Astrocyte of the spinal cord (primary cell): Measurements from ENCODE around the gene RNF17.

Source experiments
- DNase-seq: peaks from one replicate; pipeline ENCODE4 v3.0.0; 2011; ENCODE audit warnings: low read depth, low spot score
- H3K4me3 ChIP-seq: 2 replicates; pipeline ENCODE4 v1.5.1; 2011; ENCODE audit warnings: low read depth, mild to moderate bottlenecking, low read length, moderate library complexity
- CTCF ChIP-seq: IDR thresholded peaks from 2 replicates; pipeline ENCODE4 v1.5.1; 2012; ENCODE audit warnings: low read depth, mild to moderate bottlenecking, low read length, inconsistent platforms
- in situ Hi-C: cut with HindIII; loops from 2 replicates; pipeline ENCODE4 v1.10.0; 2017; ENCODE audit warnings: low sequenced_read_pairs

RNF17 gene

GRCh38 chr13:24759197-24759596 lies 4.8 kb upstream of the RNF17 start:
- DNase-seq = no peak
- in situ Hi-C loops = no loop called here
- H3K4me3 ChIP-seq = no peak overlapping the region
- TF ChIP-seq CTCF = no peak

GRCh38 chr13:24764276-24764630 lies 284 bp downstream of the RNF17 start:
- in situ Hi-C loops = no loop called here
- DNase-seq = no peak
- no peak for TF ChIP-seq CTCF
- H3K4me3 ChIP-seq = no peak overlapping the region

- no peak overlapping the region for H3K4me3 ChIP-seq
- DNase-seq = no peak
- in situ Hi-C loops = no loop called here
- TF ChIP-seq CTCF = no peak
Observed at GRCh38 chr13:24777171-24777570, 13.2 kb downstream of the RNF17 start.

GRCh38 chr13:24784319-24784718 lies 20.4 kb downstream of the RNF17 start:
- no peak for TF ChIP-seq CTCF
- no peak for DNase-seq
- H3K4me3 ChIP-seq = no peak overlapping the region
- in situ Hi-C loops = no loop called here

GRCh38 chr13:24788538-24788937 lies 24.6 kb downstream of the RNF17 start:
- DNase-seq = no peak
- in situ Hi-C loops = no loop called here
- H3K4me3 ChIP-seq = no peak overlapping the region
- TF ChIP-seq CTCF = no peak

GRCh38 chr13:24802074-24802473 lies 38.1 kb downstream of the RNF17 start:
- DNase-seq = no peak
- no peak for TF ChIP-seq CTCF
- in situ Hi-C loops = no loop called here

GRCh38 chr13:24821207-24821606 lies 57.2 kb downstream of the RNF17 start:
- no peak for TF ChIP-seq CTCF
- in situ Hi-C loops = no loop called here
- DNase-seq = no peak
- H3K4me3 ChIP-seq = no peak overlapping the region

More at GRCh38 chr13:24802074-24802473, 38.1 kb downstream of the RNF17 start:
- H3K4me3 ChIP-seq = no peak overlapping the region
